Activated CD4-positive, alpha-beta T cell treated with anti-CD3 and anti-CD28 coated beads, Interleukin-2, amount 50 U/mL, for 48 hours (primary cell): ENCODE results near the gene PKP2.
"Not testable (repeated sequence)": the region's sequence is repeated elsewhere in the genome, so short reads cannot be mapped to it uniquely, and the experiment has no call there.

ENCODE experiments used
- DNase-seq, 2 experiments: peaks; one replicate each; pipeline ENCODE4 v3.0.0-alpha.2; 2020

Gene PKP2

GRCh38 chr12:32895688-32896431 lies 717 bp downstream of the PKP2 start:
- DNase-seq: no peak

- no peak for DNase-seq
Observed at GRCh38 chr12:32894566-32894965, 2.0 kb downstream of the PKP2 start.

GRCh38 chr12:32893458-32893857 lies 3.1 kb downstream of the PKP2 start:
- DNase-seq: no peak

GRCh38 chr12:32893043-32893442 lies 3.5 kb downstream of the PKP2 start:
- no peak for DNase-seq

GRCh38 chr12:32892369-32892768 lies 4.2 kb downstream of the PKP2 start:
- not testable (repeated sequence) for DNase-seq

- DNase-seq: no peak
Observed at GRCh38 chr12:32891956-32892355, 4.6 kb downstream of the PKP2 start.

- DNase-seq: no peak
Observed at GRCh38 chr12:32891526-32891925, 5.1 kb downstream of the PKP2 start.

- DNase-seq: no peak
Observed at GRCh38 chr12:32889011-32889760, 7.4 kb downstream of the PKP2 start.

GRCh38 chr12:32887058-32887457 lies 9.5 kb downstream of the PKP2 start:
- DNase-seq: no peak

- no peak for DNase-seq
Observed at GRCh38 chr12:32885831-32886230, 10.7 kb downstream of the PKP2 start.

GRCh38 chr12:32884962-32885361 lies 11.6 kb downstream of the PKP2 start:
- DNase-seq: no peak

- DNase-seq: no peak
Observed at GRCh38 chr12:32881702-32882101, 14.9 kb downstream of the PKP2 start.

GRCh38 chr12:32881107-32881506 lies 15.5 kb downstream of the PKP2 start:
- DNase-seq: no peak

- DNase-seq: not testable (repeated sequence)
Observed at GRCh38 chr12:32879066-32879465, 17.5 kb downstream of the PKP2 start.

GRCh38 chr12:32877601-32878459 lies 18.7 kb downstream of the PKP2 start:
- DNase-seq: no peak

- no peak for DNase-seq
Observed at GRCh38 chr12:32876004-32876403, 20.6 kb downstream of the PKP2 start.

- DNase-seq: no peak
Observed at GRCh38 chr12:32874975-32875374, 21.6 kb downstream of the PKP2 start.

- DNase-seq: no peak
Observed at GRCh38 chr12:32874078-32874477, 22.5 kb downstream of the PKP2 start.

- DNase-seq: not testable (repeated sequence)
Observed at GRCh38 chr12:32872416-32872815, 24.2 kb downstream of the PKP2 start.

- no peak for DNase-seq
Observed at GRCh38 chr12:32870716-32871115, 25.9 kb downstream of the PKP2 start.

- DNase-seq: no peak
Observed at GRCh38 chr12:32868885-32869284, 27.7 kb downstream of the PKP2 start.

GRCh38 chr12:32864731-32865130 lies 31.8 kb downstream of the PKP2 start:
- DNase-seq: no peak

GRCh38 chr12:32863128-32863527 lies 33.4 kb downstream of the PKP2 start:
- DNase-seq: no peak
